ENCODE measurements around the gene C1orf105. TPM values are rescaled to one million over a fixed set of nuclear protein-coding genes. Genes with fewer than 3 reads are reported as not detected.

C1orf105 gene
- total RNA-seq, 2 donors from 2014 or later: not detected

DNA sequence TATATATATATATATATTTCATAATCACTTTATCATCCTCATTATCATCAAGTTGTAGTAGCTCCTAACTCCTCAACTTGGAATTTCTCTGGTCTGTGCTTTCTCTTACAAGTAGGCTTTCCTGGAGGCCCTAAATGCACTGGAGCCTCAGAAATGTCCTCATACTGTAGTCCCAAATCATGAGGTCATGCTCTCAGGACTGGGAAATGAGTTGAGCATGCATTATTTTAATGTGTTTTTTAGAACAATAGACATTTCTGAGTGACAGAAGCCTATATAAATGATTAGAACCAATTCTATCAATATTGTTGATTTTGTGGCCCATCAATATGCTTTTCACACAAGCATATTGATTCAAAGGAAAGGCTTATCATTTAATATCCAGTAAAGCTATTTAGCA, 42.9 kb upstream of the C1orf105 start:
- Histone ChIP-seq H3K4me1 (no peaks in the 10 kb centered on the region), H3K9me3 (no peaks in the 10 kb centered on the region), H3K27ac (no peak overlapping the region), H3K4me3 (no peak overlapping the region), H3K27me3 (no peaks in the 10 kb centered on the region), H3K36me3 (replicated peaks in 1 of 2; ENCODE audit: insufficient read depth in 1 of 2, low read depth in 2 of 2) (no peaks in the 10 kb centered on the region)
- DNase-seq (no peak), ATAC-seq (no peak)
- no peak for TF ChIP-seq POLR2A (IDR thresholded peaks at IDR 0.05)
- TF ChIP-seq, protein P1, sequence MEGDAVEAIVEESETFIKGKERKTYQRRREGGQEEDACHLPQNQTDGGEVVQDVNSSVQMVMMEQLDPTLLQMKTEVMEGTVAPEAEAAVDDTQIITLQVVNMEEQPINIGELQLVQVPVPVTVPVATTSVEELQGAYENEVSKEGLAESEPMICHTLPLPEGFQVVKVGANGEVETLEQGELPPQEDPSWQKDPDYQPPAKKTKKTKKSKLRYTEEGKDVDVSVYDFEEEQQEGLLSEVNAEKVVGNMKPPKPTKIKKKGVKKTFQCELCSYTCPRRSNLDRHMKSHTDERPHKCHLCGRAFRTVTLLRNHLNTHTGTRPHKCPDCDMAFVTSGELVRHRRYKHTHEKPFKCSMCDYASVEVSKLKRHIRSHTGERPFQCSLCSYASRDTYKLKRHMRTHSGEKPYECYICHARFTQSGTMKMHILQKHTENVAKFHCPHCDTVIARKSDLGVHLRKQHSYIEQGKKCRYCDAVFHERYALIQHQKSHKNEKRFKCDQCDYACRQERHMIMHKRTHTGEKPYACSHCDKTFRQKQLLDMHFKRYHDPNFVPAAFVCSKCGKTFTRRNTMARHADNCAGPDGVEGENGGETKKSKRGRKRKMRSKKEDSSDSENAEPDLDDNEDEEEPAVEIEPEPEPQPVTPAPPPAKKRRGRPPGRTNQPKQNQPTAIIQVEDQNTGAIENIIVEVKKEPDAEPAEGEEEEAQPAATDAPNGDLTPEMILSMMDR (IDR thresholded peaks at IDR 0.05): no peak
- intact Hi-C loops (cut with DNase I): no loop called here

DNA sequence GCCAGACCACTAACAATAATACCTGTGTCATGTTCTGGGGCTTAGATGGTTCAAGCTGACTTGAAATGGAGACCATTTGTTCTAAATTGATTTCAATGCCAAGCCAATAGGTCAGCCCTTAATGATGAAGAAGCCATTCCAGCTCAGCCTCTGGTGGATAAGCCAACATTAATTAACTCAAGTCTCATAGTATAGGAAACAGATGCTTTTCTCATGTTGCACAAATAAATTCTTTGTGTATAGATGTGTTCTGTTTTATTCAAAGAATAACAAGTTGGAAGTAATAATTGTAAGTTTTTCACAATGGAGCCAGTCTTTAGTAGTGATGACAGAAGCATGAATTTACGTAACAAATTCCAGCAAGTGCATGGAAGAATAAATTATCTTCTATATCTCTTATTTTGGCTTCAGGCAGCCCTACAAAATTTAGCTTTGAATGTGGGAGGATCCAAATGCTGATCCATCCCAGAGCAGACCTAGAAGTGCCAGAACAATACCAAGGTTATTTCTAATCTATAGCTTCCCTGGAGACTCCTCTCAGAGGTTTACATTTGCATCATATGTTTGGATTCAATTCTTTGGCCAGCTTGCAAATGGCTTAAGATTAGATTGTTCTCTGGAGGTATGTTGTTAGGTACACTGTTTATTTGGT, 42.2 kb upstream of the C1orf105 start:
- no peak for ATAC-seq
- H3K27me3 ChIP-seq: no peaks in the 10 kb centered on the region
- H3K4me3 ChIP-seq: no peak overlapping the region
- DNase-seq: no peak
- WGBS, 2 donors: 93% methylated on average over 1 of the region's 1 CpG
- TF ChIP-seq, protein P1 (IDR thresholded peaks at IDR 0.05): no peak
- no peak for TF ChIP-seq POLR2A (IDR thresholded peaks at IDR 0.05)
- H3K4me1 ChIP-seq: no peaks in the 10 kb centered on the region
- H3K36me3 ChIP-seq (replicated peaks in 1 of 2; ENCODE audit: insufficient read depth in 1 of 2, low read depth in 2 of 2): no peaks in the 10 kb centered on the region
- no peaks in the 10 kb centered on the region for H3K9me3 ChIP-seq
- no peak overlapping the region for H3K27ac ChIP-seq
- intact Hi-C loops (cut with DNase I): no loop called here

DNA sequence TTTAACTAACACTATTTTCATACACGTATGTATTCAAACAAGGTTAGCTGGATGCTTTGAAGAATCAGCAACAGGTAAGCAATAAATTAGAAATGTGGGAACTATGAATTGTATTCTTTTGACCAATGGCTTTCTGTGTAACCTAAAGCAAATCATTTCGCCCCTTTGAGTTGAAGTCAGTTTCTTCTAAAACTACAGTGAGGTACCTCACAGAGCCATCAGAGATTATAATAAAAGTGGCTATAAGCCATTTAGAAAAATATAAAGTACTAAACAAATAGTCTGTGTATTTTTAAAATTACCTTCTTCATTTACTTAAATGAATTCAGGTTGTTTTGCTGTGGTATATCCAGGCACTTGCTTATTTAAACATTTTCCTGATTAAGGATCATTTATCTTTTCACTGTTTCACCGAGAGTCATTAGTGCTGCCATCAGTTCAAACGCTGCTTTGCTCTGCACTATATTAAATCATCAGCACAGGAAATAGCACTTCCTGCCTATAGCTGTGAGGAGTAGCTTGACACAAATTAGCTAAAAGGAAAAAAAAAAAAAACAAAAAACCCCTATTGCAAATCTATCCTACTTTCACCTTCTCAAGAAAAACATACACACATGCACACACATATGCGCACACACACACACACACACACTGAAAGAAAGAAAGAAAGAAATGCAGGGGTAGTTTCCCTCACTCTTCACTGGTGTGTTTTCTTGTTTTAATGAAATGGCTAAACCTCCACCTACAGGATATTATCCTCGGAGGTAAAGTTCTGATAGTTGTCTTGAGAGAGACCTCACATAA, 39.8 kb upstream of the C1orf105 start:
- no peak for DNase-seq
- no peaks in the 10 kb centered on the region for H3K9me3 ChIP-seq
- no peaks in the 10 kb centered on the region for H3K4me1 ChIP-seq
- no peaks in the 10 kb centered on the region for H3K27me3 ChIP-seq
- no peak overlapping the region for H3K27ac ChIP-seq
- ATAC-seq: no peak
- TF ChIP-seq, protein P1 (IDR thresholded peaks at IDR 0.05): no peak
- no peak for TF ChIP-seq POLR2A (IDR thresholded peaks at IDR 0.05)
- WGBS, 2 donors: 53 to 62% methylated on average over 6 of the region's 6 CpGs
- intact Hi-C loops (cut with DNase I): no loop called here
- no peaks in the 10 kb centered on the region for H3K36me3 ChIP-seq (replicated peaks in 1 of 2; ENCODE audit: insufficient read depth in 1 of 2, low read depth in 2 of 2)
- no peak overlapping the region for H3K4me3 ChIP-seq

DNA sequence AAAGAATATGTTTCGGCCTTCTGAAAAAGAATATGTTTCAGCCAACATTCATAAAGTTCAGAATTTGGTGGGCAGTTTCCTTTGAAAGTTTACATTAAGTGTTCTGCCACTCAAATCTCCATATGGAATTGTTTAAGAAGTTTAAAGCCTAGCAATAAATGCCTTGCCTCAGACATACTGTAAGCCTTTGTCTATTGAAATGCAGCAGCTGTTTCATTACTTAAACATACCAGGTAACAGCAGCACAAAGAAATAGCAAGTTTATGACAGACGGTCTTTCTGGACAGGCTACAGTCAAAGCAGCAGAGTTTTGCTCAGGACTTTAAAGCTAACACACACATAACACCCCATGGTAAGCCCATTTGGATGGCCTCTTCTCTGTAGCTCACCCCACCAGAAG, 38.5 kb upstream of the C1orf105 start:
- intact Hi-C loops (cut with DNase I): no loop called here
- Histone ChIP-seq H3K9me3 (no peaks in the 10 kb centered on the region), H3K36me3 (replicated peaks in 1 of 2; ENCODE audit: insufficient read depth in 1 of 2, low read depth in 2 of 2) (no peaks in the 10 kb centered on the region), H3K4me1 (no peaks in the 10 kb centered on the region), H3K4me3 (no peak overlapping the region), H3K27ac (no peak overlapping the region), H3K27me3 (no peaks in the 10 kb centered on the region)
- 56 to 59% methylated on average over 2 of the region's 2 CpGs for WGBS, 2 donors
- DNase-seq (no peak), ATAC-seq (no peak)
- TF ChIP-seq, protein P1 (IDR thresholded peaks at IDR 0.05): no peak
- TF ChIP-seq POLR2A (IDR thresholded peaks at IDR 0.05): no peak
